GM23338 (cell line): ENCODE data around the gene ARL15. TPM values are rescaled to one million over a fixed set of nuclear protein-coding genes. Genes with fewer than 3 reads are reported as not detected.

Experiments used
- ATAC-seq: fragments of 200-7000 bp; cut with Tn5 transposase; 3 replicates; pipeline ENCODE4 v1.9.1; 2020
- DNase-seq: peaks from one replicate; pipeline ENCODE4 v3.0.0-alpha.2; 2015; ENCODE audit warnings: low spot score
- H2AFZ ChIP-seq: fragments of 200-600 bp; sonication (generic); 2 replicates; pipeline ENCODE4 v1.8.0; 2016; ENCODE audit warnings: antibody characterized with exemption, mild to moderate bottlenecking, moderate library complexity
- H3F3A ChIP-seq: fragments of 200-600 bp; sonication (generic); replicated peaks from 2 replicates; pipeline ENCODE4 v1.8.0; 2017; ENCODE audit warnings: antibody characterized with exemption, mixed run types, low read depth
- H3K27ac ChIP-seq: fragments of 200-600 bp; sonication (generic); 2 replicates; pipeline ENCODE4 v1.6.1; 2016; ENCODE audit warnings: low read depth
- H3K27me3 ChIP-seq: fragments of 200-600 bp; sonication (generic); 2 replicates; pipeline ENCODE4 v1.8.0; 2016; ENCODE audit warnings: mild to moderate bottlenecking, mixed run types, moderate library complexity; ENCODE audit not compliant: insufficient read depth
- H3K36me3 ChIP-seq: fragments of 200-600 bp; sonication (generic); 2 replicates; pipeline ENCODE4 v1.8.0; 2016; ENCODE audit warnings: mild to moderate bottlenecking; ENCODE audit not compliant: insufficient read depth
- H3K4me1 ChIP-seq: fragments of 200-600 bp; sonication (generic); 2 replicates; pipeline ENCODE4 v1.8.0; 2016; ENCODE audit warnings: mild to moderate bottlenecking, moderate library complexity; ENCODE audit not compliant: insufficient read depth
- H3K4me2 ChIP-seq: fragments of 200-600 bp; sonication (generic); 2 replicates; pipeline ENCODE4 v1.7.1; 2017; ENCODE audit warnings: mixed run types
- H3K4me3 ChIP-seq: fragments of 200-600 bp; sonication (generic); 2 replicates; pipeline ENCODE4 v1.6.1; 2016; ENCODE audit warnings: mixed run types
- H3K79me2 ChIP-seq: fragments of 200-600 bp; sonication (generic); replicated peaks from 2 replicates; pipeline ENCODE4 v1.8.0; 2017; ENCODE audit warnings: mild to moderate bottlenecking; ENCODE audit not compliant: insufficient read depth
- H3K9me2 ChIP-seq: fragments of 200-600 bp; sonication (generic); 2 replicates; pipeline ENCODE4 v1.8.0; 2017; ENCODE audit not compliant: insufficient read depth
- H4K20me1 ChIP-seq: fragments of 200-600 bp; sonication (generic); replicated peaks from 2 replicates; pipeline ENCODE4 v1.8.0; 2017; ENCODE audit warnings: mild to moderate bottlenecking; ENCODE audit not compliant: insufficient read depth
- H3K27ac Mint-ChIP-seq: 2 replicates; pipeline ENCODE4 v1.8.0; 2020; ENCODE audit warnings: inconsistent platforms, mild to moderate bottlenecking, moderate library complexity, mixed read lengths
- H3K27me3 Mint-ChIP-seq: 3 replicates; pipeline ENCODE4 v1.8.0; 2022; ENCODE audit warnings: low read depth, mild to moderate bottlenecking, moderate library complexity, mixed read lengths, inconsistent platforms; ENCODE audit not compliant: insufficient read depth, poor library complexity
- H3K36me3 Mint-ChIP-seq: 3 replicates; pipeline ENCODE4 v1.8.0; 2021; ENCODE audit warnings: low read depth, mild to moderate bottlenecking, inconsistent platforms, moderate library complexity, mixed read lengths
- H3K4me1 Mint-ChIP-seq: 3 replicates; pipeline ENCODE4 v1.8.0; 2020; ENCODE audit warnings: mild to moderate bottlenecking, inconsistent platforms, mixed read lengths
- H3K4me3 Mint-ChIP-seq: 3 replicates; pipeline ENCODE4 v1.8.0; 2021; ENCODE audit warnings: moderate library complexity, mild to moderate bottlenecking, inconsistent platforms, mixed read lengths
- H3K9me3 Mint-ChIP-seq: 3 replicates; pipeline ENCODE4 v1.8.0; 2020; ENCODE audit warnings: moderate library complexity, mild to moderate bottlenecking, inconsistent platforms, mixed read lengths
- CREB1 ChIP-seq: fragments of 250-450 bp; sonication (Bioruptor Pico); IDR thresholded peaks from 2 replicates; pipeline ENCODE4 v1.5.0; 2020; ENCODE audit warnings: low read depth, mild to moderate bottlenecking, moderate library complexity
- EZH2 ChIP-seq: fragments of 200-600 bp; sonication (generic); IDR thresholded peaks from one replicate; pipeline ENCODE4 v1.8.0; 2017; ENCODE audit warnings: antibody characterized with exemption, mild to moderate bottlenecking, low read depth; ENCODE audit not compliant: unreplicated experiment
- EZH2phosphoT487 ChIP-seq: fragments of 200-600 bp; sonication (generic); IDR thresholded peaks from one replicate; pipeline ENCODE4 v1.8.1; 2018; ENCODE audit warnings: antibody characterized with exemption; ENCODE audit not compliant: unreplicated experiment
- JUNB ChIP-seq: IDR thresholded peaks from one replicate; pipeline ENCODE4 v1.6.1; 2016; ENCODE audit warnings: antibody characterized with exemption; ENCODE audit not compliant: unreplicated experiment
- NANOG ChIP-seq: IDR thresholded peaks from 2 replicates; pipeline ENCODE4 v1.6.1; 2016; ENCODE audit warnings: antibody characterized with exemption, borderline replicate concordance
- POLR2AphosphoS5 ChIP-seq: IDR thresholded peaks from 2 replicates; pipeline ENCODE4 v1.6.1; 2016; ENCODE audit warnings: antibody characterized with exemption, low read depth
- STAT1 ChIP-seq: IDR thresholded peaks from one replicate; pipeline ENCODE4 v1.6.1; 2016; ENCODE audit warnings: antibody characterized with exemption; ENCODE audit not compliant: unreplicated experiment
- ZNF114 ChIP-seq: fragments of 250-450 bp; sonication (Bioruptor Pico); IDR thresholded peaks from 2 replicates; pipeline ENCODE4 v1.5.0; 2020; ENCODE audit warnings: mild to moderate bottlenecking, moderate library complexity
- ZNF331 ChIP-seq: fragments of 250-450 bp; sonication (Bioruptor Pico); IDR thresholded peaks from 2 replicates; pipeline ENCODE4 v1.5.0; 2020; ENCODE audit warnings: low read depth, mild to moderate bottlenecking, moderate library complexity
- polyA plus RNA-seq: library from polyadenylated mRNA; unstranded; fragments of >200 nt; fragmentation: Nextera tagmentation; extraction: Ambion mirVana; gene quantifications from 2 replicates; pipeline ENCODE4 v1.2.1, GENCODE V29; 2016
- total RNA-seq: library from RNA; depleted of rRNA; stranded (reverse); fragments of >200 nt; shearing (Covaris generic); gene quantifications from 2 replicates; pipeline ENCODE4 v1.2.3, GENCODE V29; 2014
- TF ChIP-seq, protein P1 (sequence below), 2 experiments: fragments of 200-600 bp in 1 of 2; sonication (generic) in 1 of 2; conservative IDR thresholded peaks; 2 replicates each; pipeline versions ENCODE4 v1.5.1 to v1.6.1; 2016 to 2017; ENCODE audit warnings: antibody characterized with exemption in 2 of 2, low read depth in 2 of 2, mild to moderate bottlenecking in 2 of 2, moderate library complexity in 1 of 2
- TF ChIP-seq, protein P2 (sequence below): IDR thresholded peaks from one replicate; pipeline ENCODE4 v1.6.1; 2018; ENCODE audit warnings: antibody characterized with exemption; ENCODE audit not compliant: unreplicated experiment
- TF ChIP-seq, protein P3 (sequence below): fragments of 250-450 bp; sonication (Bioruptor Pico); IDR thresholded peaks from 2 replicates; pipeline ENCODE4 v1.5.0; 2020; ENCODE audit warnings: mild to moderate bottlenecking, moderate library complexity
- TF ChIP-seq, protein P4 (sequence below): IDR thresholded peaks from 2 replicates; pipeline ENCODE4 v1.6.1; 2016; ENCODE audit warnings: antibody characterized with exemption

ARL15 gene
- total and polyA plus RNA-seq, 2 experiments from 2014 or later: 13.0 to 54.0 TPM

DNA sequence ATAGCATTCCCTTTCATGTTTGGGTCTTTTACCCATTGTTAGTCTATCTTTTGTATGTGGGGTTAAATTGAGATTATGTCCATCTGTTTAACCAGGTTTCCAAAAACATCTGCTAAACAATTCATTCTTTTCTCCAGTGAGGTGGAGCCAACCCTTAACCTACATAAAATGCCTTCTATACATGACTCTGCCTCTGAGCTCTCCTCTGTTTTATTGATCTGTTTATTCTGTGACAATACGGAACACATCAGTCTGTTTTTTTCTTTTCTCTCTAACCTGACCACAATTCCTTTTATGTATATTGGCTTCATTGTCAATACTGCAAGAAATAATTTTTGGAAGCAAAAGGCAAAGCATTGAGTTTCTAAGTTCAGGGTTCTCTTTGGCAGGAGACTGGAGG, 9.9 kb upstream of the ARL15 start:
- no peak for ATAC-seq
- no peak overlapping the region for H3K4me3 Mint-ChIP-seq

More for the DNA sequence above, 9.9 kb upstream of the ARL15 start:
- no peaks in the 10 kb centered on the region for H3K36me3 ChIP-seq
- H4K20me1 ChIP-seq: no peaks in the 10 kb centered on the region
- H3K4me3 ChIP-seq: no peak overlapping the region
- no peaks in the 10 kb centered on the region for H3K9me3 Mint-ChIP-seq
- no peaks in the 10 kb centered on the region for H3K79me2 ChIP-seq
- H3K9me2 ChIP-seq: no peaks in the 10 kb centered on the region
- no peak overlapping the region; the same call in 1 of the 2 replicates for H2AFZ ChIP-seq
- peaks cover 18% of the 10 kb centered on the region for H3K4me1 Mint-ChIP-seq
- H3K27me3 Mint-ChIP-seq: peaks cover 2% of the 10 kb centered on the region
- no peak overlapping the region for H3K27ac ChIP-seq
- DNase-seq: no peak
- H3K4me2 ChIP-seq: no peak overlapping the region
- peaks cover 22% of the 10 kb centered on the region for H3K4me1 ChIP-seq
- no peaks in the 10 kb centered on the region for H3F3A ChIP-seq
- TF ChIP-seq ZNF114 (CRISPR knock-in tag) (no peak), ZNF331 (no peak), POLR2AphosphoS5 (no peak), STAT1 (no peak), NANOG (no peak), EZH2 (no peak), CREB1 (CRISPR knock-in tag) (no peak), JUNB (no peak), EZH2phosphoT487 (no peak)
- TF ChIP-seq, protein P1, sequence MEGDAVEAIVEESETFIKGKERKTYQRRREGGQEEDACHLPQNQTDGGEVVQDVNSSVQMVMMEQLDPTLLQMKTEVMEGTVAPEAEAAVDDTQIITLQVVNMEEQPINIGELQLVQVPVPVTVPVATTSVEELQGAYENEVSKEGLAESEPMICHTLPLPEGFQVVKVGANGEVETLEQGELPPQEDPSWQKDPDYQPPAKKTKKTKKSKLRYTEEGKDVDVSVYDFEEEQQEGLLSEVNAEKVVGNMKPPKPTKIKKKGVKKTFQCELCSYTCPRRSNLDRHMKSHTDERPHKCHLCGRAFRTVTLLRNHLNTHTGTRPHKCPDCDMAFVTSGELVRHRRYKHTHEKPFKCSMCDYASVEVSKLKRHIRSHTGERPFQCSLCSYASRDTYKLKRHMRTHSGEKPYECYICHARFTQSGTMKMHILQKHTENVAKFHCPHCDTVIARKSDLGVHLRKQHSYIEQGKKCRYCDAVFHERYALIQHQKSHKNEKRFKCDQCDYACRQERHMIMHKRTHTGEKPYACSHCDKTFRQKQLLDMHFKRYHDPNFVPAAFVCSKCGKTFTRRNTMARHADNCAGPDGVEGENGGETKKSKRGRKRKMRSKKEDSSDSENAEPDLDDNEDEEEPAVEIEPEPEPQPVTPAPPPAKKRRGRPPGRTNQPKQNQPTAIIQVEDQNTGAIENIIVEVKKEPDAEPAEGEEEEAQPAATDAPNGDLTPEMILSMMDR (conservative IDR thresholded peaks at IDR 0.05; ENCODE audit: low read depth in 2 of 2): no peak
- TF ChIP-seq, protein P2, sequence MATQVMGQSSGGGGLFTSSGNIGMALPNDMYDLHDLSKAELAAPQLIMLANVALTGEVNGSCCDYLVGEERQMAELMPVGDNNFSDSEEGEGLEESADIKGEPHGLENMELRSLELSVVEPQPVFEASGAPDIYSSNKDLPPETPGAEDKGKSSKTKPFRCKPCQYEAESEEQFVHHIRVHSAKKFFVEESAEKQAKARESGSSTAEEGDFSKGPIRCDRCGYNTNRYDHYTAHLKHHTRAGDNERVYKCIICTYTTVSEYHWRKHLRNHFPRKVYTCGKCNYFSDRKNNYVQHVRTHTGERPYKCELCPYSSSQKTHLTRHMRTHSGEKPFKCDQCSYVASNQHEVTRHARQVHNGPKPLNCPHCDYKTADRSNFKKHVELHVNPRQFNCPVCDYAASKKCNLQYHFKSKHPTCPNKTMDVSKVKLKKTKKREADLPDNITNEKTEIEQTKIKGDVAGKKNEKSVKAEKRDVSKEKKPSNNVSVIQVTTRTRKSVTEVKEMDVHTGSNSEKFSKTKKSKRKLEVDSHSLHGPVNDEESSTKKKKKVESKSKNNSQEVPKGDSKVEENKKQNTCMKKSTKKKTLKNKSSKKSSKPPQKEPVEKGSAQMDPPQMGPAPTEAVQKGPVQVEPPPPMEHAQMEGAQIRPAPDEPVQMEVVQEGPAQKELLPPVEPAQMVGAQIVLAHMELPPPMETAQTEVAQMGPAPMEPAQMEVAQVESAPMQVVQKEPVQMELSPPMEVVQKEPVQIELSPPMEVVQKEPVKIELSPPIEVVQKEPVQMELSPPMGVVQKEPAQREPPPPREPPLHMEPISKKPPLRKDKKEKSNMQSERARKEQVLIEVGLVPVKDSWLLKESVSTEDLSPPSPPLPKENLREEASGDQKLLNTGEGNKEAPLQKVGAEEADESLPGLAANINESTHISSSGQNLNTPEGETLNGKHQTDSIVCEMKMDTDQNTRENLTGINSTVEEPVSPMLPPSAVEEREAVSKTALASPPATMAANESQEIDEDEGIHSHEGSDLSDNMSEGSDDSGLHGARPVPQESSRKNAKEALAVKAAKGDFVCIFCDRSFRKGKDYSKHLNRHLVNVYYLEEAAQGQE: no peak
- TF ChIP-seq, protein P3, sequence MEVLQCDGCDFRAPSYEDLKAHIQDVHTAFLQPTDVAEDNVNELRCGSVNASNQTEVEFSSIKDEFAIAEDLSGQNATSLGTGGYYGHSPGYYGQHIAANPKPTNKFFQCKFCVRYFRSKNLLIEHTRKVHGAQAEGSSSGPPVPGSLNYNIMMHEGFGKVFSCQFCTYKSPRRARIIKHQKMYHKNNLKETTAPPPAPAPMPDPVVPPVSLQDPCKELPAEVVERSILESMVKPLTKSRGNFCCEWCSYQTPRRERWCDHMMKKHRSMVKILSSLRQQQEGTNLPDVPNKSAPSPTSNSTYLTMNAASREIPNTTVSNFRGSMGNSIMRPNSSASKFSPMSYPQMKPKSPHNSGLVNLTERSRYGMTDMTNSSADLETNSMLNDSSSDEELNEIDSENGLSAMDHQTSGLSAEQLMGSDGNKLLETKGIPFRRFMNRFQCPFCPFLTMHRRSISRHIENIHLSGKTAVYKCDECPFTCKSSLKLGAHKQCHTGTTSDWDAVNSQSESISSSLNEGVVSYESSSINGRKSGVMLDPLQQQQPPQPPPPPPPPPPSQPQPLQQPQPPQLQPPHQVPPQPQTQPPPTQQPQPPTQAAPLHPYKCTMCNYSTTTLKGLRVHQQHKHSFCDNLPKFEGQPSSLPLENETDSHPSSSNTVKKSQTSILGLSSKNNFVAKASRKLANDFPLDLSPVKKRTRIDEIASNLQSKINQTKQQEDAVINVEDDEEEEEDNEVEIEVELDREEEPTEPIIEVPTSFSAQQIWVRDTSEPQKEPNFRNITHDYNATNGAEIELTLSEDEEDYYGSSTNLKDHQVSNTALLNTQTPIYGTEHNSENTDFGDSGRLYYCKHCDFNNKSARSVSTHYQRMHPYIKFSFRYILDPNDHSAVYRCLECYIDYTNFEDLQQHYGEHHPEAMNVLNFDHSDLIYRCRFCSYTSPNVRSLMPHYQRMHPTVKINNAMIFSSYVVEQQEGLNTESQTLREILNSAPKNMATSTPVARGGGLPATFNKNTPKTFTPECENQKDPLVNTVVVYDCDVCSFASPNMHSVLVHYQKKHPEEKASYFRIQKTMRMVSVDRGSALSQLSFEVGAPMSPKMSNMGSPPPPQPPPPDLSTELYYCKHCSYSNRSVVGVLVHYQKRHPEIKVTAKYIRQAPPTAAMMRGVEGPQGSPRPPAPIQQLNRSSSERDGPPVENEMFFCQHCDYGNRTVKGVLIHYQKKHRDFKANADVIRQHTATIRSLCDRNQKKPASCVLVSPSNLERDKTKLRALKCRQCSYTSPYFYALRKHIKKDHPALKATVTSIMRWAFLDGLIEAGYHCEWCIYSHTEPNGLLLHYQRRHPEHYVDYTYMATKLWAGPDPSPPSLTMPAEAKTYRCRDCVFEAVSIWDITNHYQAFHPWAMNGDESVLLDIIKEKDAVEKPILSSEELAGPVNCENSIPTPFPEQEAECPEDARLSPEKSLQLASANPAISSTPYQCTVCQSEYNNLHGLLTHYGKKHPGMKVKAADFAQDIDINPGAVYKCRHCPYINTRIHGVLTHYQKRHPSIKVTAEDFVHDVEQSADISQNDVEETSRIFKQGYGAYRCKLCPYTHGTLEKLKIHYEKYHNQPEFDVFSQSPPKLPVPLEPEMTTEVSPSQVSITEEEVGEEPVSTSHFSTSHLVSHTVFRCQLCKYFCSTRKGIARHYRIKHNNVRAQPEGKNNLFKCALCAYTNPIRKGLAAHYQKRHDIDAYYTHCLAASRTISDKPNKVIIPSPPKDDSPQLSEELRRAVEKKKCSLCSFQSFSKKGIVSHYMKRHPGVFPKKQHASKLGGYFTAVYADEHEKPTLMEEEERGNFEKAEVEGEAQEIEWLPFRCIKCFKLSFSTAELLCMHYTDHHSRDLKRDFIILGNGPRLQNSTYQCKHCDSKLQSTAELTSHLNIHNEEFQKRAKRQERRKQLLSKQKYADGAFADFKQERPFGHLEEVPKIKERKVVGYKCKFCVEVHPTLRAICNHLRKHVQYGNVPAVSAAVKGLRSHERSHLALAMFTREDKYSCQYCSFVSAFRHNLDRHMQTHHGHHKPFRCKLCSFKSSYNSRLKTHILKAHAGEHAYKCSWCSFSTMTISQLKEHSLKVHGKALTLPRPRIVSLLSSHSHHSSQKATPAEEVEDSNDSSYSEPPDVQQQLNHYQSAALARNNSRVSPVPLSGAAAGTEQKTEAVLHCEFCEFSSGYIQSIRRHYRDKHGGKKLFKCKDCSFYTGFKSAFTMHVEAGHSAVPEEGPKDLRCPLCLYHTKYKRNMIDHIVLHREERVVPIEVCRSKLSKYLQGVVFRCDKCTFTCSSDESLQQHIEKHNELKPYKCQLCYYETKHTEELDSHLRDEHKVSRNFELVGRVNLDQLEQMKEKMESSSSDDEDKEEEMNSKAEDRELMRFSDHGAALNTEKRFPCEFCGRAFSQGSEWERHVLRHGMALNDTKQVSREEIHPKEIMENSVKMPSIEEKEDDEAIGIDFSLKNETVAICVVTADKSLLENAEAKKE: no peak
- TF ChIP-seq, protein P4, sequence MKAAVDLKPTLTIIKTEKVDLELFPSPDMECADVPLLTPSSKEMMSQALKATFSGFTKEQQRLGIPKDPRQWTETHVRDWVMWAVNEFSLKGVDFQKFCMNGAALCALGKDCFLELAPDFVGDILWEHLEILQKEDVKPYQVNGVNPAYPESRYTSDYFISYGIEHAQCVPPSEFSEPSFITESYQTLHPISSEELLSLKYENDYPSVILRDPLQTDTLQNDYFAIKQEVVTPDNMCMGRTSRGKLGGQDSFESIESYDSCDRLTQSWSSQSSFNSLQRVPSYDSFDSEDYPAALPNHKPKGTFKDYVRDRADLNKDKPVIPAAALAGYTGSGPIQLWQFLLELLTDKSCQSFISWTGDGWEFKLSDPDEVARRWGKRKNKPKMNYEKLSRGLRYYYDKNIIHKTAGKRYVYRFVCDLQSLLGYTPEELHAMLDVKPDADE: no peak
- H3K27me3 ChIP-seq: no peaks in the 10 kb centered on the region
- no peaks in the 10 kb centered on the region for H3K36me3 Mint-ChIP-seq
- H3K27ac Mint-ChIP-seq: no peak overlapping the region
